GM12801 (cell line): ENCODE results near the gene NHLH2.

ENCODE experiments used
- CTCF ChIP-seq: IDR thresholded peaks from one replicate; pipeline ENCODE4 v1.5.1; 2011; ENCODE audit warnings: control low read depth; ENCODE audit not compliant: insufficient read length; ENCODE audit errors: extremely low read depth

The NHLH2 gene

GRCh38 chr1:115837740-115838421, 3.0 kb downstream of the NHLH2 start:
- TF ChIP-seq CTCF: no peak

GRCh38 chr1:115837341-115837739, 3.6 kb downstream of the NHLH2 start:
- no peak for TF ChIP-seq CTCF

GRCh38 chr1:115833856-115834255, 7.1 kb downstream of the NHLH2 start:
- no peak for TF ChIP-seq CTCF

GRCh38 chr1:115832651-115833050, 8.3 kb downstream of the NHLH2 start:
- TF ChIP-seq CTCF: no peak

- TF ChIP-seq CTCF: no peak
These were observed 10.0 kb downstream of the NHLH2 start for GRCh38 chr1:115830963-115831362.

GRCh38 chr1:115829947-115830346, 11.0 kb downstream of the NHLH2 start:
- TF ChIP-seq CTCF: no peak

- TF ChIP-seq CTCF: no peak
These were observed 11.8 kb downstream of the NHLH2 start for GRCh38 chr1:115829023-115829674.
